T1000 (cell line): ENCODE results near the gene PHRF1.

Experiments
- DNase-seq: peaks from one replicate; lab custom pipeline; 2025; ENCODE audit warnings: mixed read lengths; lab: John Stamatoyannopoulos, UW

PHRF1 gene, protein sequence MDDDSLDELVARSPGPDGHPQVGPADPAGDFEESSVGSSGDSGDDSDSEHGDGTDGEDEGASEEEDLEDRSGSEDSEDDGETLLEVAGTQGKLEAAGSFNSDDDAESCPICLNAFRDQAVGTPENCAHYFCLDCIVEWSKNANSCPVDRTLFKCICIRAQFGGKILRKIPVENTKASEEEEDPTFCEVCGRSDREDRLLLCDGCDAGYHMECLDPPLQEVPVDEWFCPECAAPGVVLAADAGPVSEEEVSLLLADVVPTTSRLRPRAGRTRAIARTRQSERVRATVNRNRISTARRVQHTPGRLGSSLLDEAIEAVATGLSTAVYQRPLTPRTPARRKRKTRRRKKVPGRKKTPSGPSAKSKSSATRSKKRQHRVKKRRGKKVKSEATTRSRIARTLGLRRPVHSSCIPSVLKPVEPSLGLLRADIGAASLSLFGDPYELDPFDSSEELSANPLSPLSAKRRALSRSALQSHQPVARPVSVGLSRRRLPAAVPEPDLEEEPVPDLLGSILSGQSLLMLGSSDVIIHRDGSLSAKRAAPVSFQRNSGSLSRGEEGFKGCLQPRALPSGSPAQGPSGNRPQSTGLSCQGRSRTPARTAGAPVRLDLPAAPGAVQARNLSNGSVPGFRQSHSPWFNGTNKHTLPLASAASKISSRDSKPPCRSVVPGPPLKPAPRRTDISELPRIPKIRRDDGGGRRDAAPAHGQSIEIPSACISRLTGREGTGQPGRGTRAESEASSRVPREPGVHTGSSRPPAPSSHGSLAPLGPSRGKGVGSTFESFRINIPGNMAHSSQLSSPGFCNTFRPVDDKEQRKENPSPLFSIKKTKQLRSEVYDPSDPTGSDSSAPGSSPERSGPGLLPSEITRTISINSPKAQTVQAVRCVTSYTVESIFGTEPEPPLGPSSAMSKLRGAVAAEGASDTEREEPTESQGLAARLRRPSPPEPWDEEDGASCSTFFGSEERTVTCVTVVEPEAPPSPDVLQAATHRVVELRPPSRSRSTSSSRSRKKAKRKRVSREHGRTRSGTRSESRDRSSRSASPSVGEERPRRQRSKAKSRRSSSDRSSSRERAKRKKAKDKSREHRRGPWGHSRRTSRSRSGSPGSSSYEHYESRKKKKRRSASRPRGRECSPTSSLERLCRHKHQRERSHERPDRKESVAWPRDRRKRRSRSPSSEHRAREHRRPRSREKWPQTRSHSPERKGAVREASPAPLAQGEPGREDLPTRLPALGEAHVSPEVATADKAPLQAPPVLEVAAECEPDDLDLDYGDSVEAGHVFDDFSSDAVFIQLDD (N-terminal part only)

DNA sequence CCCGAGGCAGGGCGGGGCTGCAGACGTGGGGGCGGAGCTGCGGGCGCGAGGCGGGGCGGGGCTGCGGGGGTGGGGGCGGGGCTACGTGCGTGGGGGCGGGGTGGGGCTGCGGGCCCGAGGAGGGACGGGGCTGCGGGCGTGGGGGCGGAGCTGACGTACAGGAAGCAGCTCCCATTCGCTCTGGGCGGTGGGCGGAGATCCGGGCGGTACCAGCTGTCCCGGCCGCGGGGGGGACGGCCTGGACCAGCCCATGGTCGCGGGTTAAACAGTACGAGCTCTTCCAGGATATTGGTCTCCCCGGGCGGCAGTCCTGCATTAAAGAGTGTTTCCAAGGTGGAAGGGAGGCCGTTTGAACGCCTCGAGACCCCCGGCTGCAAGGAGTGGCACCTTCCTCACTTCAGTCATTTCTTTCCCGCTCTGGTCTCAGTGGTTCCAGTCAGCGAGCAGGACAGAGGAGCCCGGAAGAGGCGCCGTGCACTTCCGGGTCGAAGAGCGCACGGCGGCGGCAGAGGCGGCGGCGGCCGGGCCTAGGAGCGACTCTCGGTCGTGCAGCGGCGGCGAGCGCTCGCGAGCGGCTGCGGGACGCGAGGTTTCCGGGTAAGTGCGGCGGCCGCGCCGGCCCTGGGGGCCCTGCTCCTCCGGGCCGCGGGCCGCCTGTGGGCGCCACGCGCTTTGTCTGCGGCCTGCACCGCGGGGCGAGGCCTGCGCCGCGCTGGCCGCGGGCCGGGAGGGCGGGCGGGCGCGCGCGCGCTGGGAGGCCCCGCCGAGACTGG, at the start of gene PHRF1:
Gene PHRF1, plus strand, starts transcription at position 475 of the 773 bp plus-strand sequence. CDS start 5,043 bp downstream, outside the sequence.
- DNase-seq: peak; percentile 78

DNA sequence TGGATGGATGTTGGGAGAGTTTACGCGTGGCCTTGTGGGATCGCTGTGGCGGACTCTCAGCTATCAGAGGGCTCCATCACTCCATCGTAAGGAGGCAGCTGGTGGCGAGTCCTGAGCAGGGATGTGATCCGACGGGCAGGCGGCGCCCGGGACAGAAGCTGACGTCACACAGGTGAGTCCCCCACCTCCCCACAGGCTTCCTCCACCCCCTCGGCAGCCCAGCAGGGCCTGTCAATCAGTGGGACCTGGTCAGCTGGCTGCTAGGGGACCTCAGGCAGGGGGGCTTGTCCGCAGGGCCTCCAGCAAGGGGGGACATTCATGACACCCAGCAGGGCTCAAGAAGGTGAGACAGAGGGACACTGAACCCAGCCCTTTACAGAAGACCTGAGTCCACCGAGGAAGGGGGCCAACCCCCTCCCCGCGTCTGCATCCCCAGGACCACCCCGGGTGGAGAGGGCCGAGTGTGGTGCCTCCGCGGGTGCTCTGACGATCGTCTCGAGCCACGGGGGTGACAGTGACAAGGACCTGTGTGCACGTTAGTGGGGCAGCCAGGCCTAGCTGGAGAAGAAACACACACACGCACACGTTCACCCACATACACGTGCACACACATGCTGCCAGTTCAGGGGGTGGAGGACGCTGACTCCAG, 48.0 kb upstream of the PHRF1 start:
- DNase-seq: no peak

DNA sequence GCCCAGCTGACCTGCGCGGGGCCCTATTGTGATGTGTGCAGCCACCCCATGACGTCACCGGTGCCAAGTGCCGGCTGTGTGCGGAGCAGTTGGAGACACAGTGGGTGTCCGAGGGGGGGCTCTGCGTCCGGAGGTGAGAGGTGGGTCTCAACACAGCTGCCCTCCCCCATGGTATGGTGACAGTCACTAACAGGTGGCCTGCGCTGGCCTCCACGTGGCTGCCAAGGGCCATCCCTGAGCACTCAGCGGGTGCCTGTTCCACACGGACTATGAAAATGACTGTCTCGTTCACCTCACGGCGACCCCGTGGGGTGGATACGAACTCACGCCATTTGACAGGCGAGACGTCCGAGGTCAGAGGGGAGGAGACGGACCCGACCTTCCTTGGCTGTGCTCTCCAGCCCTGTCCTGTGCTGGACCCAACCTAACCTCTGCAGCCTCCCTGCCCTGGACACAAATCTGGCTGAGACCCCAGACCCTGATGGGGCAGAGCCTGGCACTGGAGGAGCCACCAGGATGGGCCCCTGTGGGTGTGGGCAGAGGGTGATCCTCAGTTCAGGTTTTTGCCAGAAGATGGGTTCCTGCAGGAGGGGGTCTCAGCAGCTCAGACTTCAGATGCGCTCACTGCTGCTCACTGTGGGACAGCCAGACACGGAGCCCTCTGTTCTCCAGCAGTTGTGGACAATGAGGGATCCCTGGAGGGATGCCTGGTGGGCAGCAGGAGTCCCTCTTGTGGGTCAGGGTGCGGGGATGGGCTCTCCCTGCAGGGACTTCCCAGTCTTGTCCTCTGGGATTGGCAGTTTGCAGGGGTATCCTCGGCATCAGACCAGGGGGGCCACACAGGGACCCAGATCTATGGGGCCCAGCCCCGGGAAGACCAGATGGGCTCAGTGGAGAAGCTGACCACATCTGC, 47.2 kb upstream of the PHRF1 start:
- no peak for DNase-seq

DNA sequence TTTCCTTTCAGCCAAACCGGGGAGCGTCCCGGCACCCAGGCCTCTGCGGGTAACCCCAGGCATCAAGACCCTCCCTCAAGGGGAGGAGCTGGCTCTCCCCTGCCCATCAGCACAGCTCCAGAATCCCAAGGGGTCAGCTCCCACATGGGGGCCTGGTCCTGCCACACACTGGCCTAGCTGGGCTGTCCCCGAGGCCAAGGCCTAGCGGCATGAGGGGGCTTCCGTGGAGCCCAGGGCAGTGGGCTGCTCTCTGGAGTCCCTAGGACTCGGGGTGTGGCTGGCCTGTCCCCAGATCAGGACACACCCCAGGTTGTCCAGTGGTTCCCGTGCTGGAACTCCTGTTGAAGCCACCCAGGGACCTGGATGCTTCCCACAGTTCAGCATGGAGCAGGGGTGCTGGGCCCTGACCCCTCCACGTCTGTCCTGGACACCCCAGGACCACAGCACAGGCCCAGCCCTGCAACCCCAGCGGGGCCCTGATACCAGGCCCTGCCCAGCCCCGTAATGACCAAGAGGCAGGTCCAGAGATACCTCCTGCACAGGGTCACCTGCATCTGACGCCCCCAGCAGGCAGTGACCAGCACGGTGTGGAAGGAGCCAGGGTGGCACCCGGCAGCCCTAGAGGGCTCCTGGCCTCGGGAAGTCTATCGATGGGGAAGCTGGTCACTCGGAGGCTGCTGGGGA, 46.4 kb upstream of the PHRF1 start:
- DNase-seq: no peak

DNA sequence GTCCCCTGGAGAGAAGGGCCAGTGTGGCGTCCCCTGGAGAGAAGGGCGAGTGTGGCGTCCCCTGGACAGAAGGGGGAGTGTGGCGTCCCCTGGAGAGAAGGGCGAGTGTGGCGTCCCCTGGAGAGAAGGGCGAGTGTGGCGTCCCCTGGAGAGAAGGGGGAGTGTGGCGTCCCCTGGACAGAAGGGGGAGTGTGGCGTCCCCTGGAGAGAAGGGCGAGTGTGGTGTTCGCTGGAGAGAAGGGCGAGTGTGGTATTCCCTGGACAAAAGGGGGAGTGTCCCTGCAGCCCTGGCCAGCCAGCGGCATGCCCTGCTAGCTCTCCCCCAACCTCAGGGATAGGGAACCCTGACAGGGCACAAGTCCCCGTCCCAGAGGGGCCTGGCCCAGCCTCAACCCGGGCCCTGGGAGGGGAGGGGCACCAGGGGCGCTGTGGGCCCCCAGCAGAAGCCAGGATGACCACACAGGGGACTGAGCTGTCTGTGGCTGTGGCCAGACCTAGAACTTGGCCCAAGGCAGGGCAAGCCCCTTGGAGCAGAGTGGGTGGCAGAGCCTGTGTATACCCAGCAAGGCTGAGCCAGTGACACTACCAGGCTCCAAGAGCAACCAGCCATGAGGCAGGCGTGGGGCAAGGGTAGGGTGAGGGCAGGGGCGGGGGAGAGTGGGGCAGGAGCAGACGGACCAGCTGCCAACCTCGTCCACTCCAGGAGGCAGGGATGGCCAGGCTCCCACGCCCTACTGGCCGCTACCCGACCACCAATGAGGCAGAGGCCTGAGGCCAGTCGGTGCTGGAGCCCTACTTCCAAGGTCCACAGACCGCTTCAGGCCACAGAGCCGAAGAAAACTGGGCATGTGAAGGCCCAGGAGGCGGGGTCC, 45.1 kb upstream of the PHRF1 start:
- DNase-seq: no peak

DNA sequence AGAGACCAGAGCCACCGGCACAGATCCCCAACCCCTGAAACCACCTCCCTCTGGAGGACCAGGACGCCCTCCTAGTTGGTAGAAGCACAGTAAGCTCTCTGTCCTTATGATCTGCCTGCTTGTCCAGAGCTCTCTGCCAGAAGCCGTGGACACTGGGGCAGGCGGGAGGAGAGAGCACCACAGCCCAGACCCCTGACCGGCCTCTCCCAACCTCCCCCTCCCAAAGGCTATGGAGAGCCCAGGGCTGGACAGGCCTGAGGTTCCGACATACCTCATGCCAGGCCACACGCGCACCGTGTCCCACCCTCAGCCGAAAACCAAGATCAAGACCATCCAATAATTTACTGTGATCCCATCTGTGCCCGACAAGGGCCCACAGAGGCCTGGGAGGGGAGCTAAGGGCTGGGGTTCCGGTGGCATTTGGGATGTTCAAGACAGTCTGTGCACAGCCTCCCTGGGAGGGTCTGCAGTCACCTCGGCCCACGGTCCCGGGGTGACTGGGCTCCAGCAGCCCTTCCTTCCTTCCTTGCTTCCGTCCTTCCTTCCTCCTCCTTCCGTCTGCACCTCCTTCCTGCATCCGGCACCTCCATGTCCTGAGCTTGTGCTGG, 44.2 kb upstream of the PHRF1 start:
- DNase-seq: no peak

DNA sequence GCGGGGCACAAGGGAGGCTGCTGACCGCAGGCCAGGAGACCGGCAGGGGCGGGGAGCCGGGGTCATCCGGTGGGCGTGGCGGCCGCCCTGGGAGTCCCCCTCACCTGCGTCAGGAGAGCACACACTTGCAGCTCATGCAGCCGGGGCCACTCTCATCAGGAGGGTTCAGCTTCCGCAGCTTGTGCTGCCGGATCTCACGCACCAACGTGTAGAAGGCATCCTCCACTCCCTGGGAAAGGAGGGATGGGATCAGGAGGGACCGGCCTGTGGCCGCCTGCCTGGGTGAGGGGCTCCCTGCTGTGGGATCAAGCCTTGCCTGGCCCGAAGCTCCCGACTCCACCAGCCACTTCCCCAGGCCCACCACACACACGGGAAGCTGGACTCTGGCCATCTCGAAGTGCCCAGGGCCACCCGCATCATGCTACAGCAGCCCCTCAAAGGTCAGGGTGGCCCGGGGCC, 43.7 kb upstream of the PHRF1 start:
- no peak for DNase-seq

DNA sequence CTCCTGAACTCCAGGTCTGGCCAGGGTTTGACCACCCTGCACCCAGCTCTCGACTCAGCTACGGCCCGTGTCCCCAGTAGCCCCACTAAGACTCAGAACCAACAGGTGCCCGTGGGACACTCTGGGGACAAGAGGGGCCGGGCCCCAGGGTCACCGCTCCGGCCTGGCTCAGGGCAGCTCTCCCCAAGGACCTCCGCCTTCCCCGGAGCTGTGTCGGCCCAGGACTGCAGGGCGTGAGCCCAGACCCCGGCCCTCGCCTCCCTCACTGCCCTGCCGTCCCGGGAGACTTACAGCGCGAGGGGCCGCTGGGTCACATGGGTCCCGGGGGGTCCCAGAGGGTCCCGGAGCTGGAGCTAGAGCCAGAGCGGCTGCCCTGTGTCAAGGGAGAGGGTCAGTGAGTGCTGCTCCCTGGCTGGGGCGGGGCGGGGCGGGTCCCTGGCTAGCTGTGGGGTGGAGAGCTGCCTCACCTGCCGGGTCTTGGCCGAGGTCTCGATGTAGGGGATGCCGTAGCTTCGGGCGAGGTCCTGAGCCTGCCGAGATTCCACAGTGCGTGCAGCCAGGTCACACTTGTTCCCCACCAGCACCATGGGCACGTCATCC, 43.2 kb upstream of the PHRF1 start:
- DNase-seq: no peak

DNA sequence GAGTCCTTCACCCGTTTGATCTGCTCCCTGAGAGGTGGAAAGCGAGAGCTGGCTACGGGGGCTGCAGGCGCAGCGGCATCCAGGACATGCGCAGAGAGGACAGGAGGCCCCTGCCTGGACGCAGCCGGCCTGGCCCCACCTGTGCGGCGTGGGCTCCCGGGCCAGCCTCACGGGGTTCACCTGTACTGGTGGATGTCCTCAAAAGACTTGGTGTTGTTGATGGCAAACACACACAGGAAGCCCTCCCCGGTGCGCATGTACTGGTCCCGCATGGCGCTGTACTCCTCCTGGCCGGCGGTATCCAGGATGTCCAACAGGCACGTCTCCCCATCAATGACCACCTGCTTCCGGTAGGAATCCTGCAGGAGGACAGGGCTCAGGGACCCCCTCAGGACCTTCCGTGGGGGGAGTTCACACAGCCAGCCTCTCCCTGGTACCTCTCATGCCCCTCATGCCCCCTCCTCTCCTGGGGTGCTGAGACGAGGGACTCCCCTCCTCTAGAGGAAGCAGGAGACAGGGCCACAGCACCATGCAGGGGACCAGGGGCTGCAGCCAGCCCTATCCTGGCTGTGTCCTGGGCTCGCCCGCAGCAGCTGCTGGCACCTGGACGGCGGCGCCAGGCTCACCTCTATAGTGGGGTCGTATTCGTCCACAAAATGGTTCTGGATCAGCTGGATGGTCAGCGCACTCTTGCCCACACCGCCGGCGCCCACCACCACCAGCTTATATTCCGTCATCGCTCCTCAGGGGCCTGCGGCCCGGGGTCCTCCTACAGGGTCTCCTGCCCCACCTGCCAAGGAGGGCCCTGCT, 42.5 kb upstream of the PHRF1 start:
- no peak for DNase-seq

DNA sequence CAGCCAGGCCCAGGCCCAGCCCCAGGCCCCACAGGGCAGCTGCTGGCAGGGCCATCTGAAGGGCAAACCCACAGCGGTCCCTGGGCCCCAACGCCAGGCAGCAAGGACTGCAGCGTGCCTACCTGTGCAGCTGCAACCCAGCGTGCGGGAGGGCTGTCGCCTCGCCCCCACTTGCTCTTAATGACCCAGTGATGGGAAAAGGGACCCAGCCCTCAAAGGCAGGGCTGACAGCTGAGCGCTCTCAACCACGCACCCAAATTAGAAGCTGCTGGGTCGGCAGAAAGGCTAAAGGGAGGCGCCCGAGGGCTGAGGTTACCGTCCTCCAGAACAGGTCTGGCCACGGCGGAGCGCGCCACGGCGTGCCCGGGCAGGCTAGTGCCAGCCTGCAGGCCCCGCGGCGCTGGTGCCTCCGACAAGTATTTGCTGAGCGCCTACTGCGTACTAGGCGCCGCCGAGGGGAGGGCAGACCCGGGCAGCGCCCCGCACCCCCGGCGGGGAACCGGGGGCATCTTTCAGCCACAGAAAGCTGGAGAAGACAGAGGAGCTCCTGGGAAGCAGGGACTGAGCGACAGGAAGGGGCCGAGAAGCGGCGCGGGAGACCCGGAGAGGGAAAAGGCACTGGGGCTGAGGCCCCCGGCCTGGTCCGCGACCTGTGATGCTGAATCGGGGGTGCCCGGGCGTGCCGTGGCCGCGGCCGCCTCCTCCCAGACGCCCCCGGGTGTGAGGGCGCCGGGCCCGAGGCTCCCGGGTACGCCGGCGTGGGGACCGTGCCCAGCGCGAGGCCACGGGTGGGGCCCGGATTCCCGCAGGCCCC, 41.7 kb upstream of the PHRF1 start:
- DNase-seq: no peak

DNA sequence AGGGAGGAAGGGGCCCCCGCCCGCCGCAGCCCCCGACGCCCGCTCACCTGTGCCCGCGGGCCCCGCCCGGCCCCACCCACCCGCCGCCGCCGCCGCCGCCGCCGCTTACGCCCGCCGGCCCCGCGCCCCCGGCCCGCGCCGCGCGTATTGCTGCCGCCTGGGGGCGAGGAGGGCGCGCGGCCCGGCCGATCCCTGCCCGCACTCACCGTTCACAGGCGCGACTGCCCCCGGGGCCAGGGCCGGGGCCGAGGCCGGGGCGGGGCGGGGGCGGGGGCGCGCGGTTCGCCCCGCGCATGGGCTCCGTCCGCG, 41.1 kb upstream of the PHRF1 start:
- no peak for DNase-seq

DNA sequence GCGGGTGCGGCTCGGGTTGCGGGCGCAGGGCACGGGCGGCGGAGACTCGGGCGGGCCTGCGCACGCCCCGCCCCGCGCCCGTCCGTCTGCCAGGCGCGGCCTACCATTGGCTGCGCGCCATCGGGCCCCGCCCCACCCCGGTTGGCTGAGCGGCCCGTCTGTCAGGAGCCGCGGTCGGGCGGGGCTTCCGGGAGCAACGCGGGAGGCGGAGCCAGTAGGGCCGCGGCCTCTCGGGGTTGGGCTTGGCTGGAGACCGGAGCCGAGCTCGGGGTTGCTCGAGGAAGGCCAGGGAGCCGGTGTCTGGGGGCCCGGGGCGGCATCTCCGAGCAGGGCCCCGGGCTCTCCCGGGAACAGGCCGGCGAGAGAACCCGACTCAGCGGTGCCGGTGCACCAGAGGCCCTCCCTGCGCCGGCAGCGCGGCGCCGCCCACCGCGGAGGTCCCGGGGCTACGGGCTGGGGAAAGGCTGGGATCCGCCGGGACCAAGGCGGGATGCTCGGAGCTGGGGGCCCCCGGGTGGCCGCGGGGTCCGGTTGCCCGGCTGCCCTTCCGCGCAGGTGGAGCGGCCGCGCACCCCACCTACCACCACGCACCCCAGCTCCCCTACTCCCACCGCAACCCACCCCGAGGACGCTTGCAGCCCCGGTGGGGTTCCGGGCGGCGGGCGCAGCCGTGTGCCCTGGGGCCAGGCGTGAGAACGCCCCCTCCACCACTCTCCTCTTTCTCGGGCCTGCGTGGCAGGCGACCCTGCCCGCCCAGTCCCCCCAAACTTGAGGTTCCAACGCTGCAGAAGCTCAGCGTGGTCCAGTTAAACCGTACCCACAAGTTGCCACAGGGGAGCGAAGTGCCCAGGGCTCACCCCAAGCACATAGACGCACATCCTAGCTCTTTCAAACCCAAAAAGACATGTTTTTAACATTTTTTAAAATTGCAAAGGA, 40.5 kb upstream of the PHRF1 start, which contains the start of gene HRAS:
Gene HRAS, minus strand, starts transcription at position 58 of the 936 bp plus-strand sequence.
- DNase-seq: peak; percentile 86

DNA sequence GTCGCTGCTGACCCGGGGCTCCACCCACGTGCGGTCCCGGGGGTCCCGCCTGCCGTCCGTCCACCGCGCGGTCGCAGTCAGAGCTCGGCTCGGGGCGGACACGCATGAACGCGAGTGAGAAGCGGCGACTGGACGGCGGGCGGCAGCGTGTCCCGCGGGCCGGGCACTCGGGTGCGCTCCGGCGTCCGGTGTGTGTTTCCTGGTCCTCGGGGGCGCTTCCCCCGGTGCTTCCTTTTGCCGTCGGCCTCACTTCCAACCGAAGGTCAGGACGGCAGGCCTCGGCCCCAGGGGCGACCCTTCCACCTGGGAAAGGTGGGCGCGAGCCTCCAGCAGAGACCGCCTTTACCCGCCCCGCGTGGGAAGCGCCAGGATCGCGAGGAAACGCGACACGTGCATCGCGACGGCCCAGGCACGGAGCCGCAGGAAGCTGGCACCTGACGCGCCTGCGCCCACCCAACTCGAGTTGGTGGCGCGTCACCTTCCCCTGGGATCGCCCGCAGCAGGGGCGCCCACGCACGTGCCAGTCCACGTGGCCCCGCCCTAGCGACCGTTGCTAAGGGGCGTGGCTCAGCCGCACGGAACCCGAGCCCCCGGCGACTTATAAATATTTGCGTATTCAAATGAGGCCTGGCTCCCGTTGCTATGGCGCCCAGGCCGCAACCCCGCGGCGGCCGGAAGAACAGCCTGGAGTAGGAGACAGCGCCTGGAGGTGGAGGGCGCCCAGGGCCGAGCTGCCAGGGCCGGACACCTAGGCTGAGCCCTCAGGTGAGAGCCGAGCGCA, 39.2 kb upstream of the PHRF1 start, which contains the start of gene LRRC56:
Gene LRRC56, plus strand, starts transcription at position 687 of the 781 bp plus-strand sequence. CDS start 3,158 bp downstream, outside the sequence.
- DNase-seq: peak; percentile 83
